Ecto neural progenitor cell (in vitro differentiated cells): Measurements from ENCODE around the gene KCNH3.

Source experiments
- DNase-seq: peaks from one replicate; pipeline ENCODE4 v3.0.0-alpha.2; 2018; ENCODE audit warnings: low spot score

The KCNH3 gene

GRCh38 chr12:49560695-49561094 lies 21.9 kb downstream of the KCNH3 start:
- DNase-seq: no peak

GRCh38 chr12:49562233-49562632 lies 23.4 kb downstream of the KCNH3 start:
- no peak for DNase-seq

- DNase-seq: no peak
Measured at GRCh38 chr12:49562831-49563230, 24.0 kb downstream of the KCNH3 start.

GRCh38 chr12:49563951-49564685 lies 25.3 kb downstream of the KCNH3 start:
- no peak for DNase-seq

GRCh38 chr12:49564686-49565405 lies 26.0 kb downstream of the KCNH3 start:
- DNase-seq: no peak

- no peak for DNase-seq
Measured at GRCh38 chr12:49565406-49566265, 26.8 kb downstream of the KCNH3 start.

- no peak for DNase-seq
Measured at GRCh38 chr12:49566361-49566760, 27.5 kb downstream of the KCNH3 start.

GRCh38 chr12:49567302-49567610 lies 28.4 kb downstream of the KCNH3 start:
- DNase-seq: no peak

- peak; percentile 94 for DNase-seq
Measured at GRCh38 chr12:49567611-49568441, 29.0 kb downstream of the KCNH3 start, which contains the start of gene MCRS1. Gene MCRS1, minus strand, starts transcription at chr12:49568142. Its CDS starts 1,411 bp downstream, at chr12:49566731.

- DNase-seq: no peak
Measured at GRCh38 chr12:49568442-49569162, 29.8 kb downstream of the KCNH3 start.

- peak; percentile 44 for DNase-seq
Measured at GRCh38 chr12:49577589-49578315, 38.9 kb downstream of the KCNH3 start.

GRCh38 chr12:49578471-49579112 lies 39.8 kb downstream of the KCNH3 start:
- peak; percentile 78 for DNase-seq

- DNase-seq: peak; percentile 93
Measured at GRCh38 chr12:49580572-49581535, 42.0 kb downstream of the KCNH3 start.

GRCh38 chr12:49582201-49582600 lies 43.4 kb downstream of the KCNH3 start:
- DNase-seq: no peak

- no peak for DNase-seq
Measured at GRCh38 chr12:49582850-49583249, 44.0 kb downstream of the KCNH3 start.

- no peak for DNase-seq
Measured at GRCh38 chr12:49583366-49584094, 44.7 kb downstream of the KCNH3 start.

GRCh38 chr12:49584591-49584990 lies 45.8 kb downstream of the KCNH3 start:
- no peak for DNase-seq
